Ishikawa (cell line): ENCODE measurements around the gene SAMD4B.

ENCODE experiments used
- CEBPB ChIP-seq: IDR thresholded peaks from 2 replicates; pipeline ENCODE4 v1.6.1; 2012
- EGR1 ChIP-seq: IDR thresholded peaks from 2 replicates; pipeline ENCODE4 v1.6.1; 2012
- EP300 ChIP-seq: IDR thresholded peaks from 2 replicates; pipeline ENCODE4 v1.6.1; 2012; ENCODE audit warnings: borderline replicate concordance
- FOXM1 ChIP-seq: IDR thresholded peaks from 2 replicates; pipeline ENCODE4 v1.6.1; 2012; ENCODE audit warnings: low read depth, borderline replicate concordance
- REST ChIP-seq: IDR thresholded peaks from 2 replicates; pipeline ENCODE4 v1.6.1; 2012; ENCODE audit warnings: low read depth, mild to moderate bottlenecking
- YY1 ChIP-seq: IDR thresholded peaks from 2 replicates; pipeline ENCODE4 v1.6.1; 2012; ENCODE audit warnings: low read depth

- TF ChIP-seq YY1 (no peak), EP300 (no peak), EGR1 (no peak), CEBPB (no peak), FOXM1 (no peak), REST (no peak)
These were observed 61.4 kb downstream of the SAMD4B start for GRCh38 chr19:39403331-39404312.
